Progenitor cell of endocrine pancreas (in vitro differentiated cells): ENCODE results near the gene CCHCR1. TPM values are rescaled to one million over a fixed set of nuclear protein-coding genes. Genes with fewer than 3 reads are reported as not detected.

Source experiments
- DNase-seq: peaks from one replicate; pipeline ENCODE4 v3.0.0; 2021; ENCODE audit warnings: low spot score; ENCODE audit not compliant: unreplicated experiment
- H3K27ac Mint-ChIP-seq: 2 replicates; pipeline ENCODE4 v1.8.0; 2021; ENCODE audit warnings: mild to moderate bottlenecking, moderate library complexity, mixed read lengths
- H3K27me3 Mint-ChIP-seq: 2 replicates; pipeline ENCODE4 v1.8.0; 2021; ENCODE audit warnings: mixed read lengths
- H3K36me3 Mint-ChIP-seq: 2 replicates; pipeline ENCODE4 v1.8.0; 2022; ENCODE audit warnings: mixed read lengths; ENCODE audit not compliant: insufficient read depth
- H3K4me1 Mint-ChIP-seq: 2 replicates; pipeline ENCODE4 v1.8.0; 2021; ENCODE audit warnings: low read depth, mixed read lengths
- H3K4me3 Mint-ChIP-seq: 2 replicates; pipeline ENCODE4 v1.8.0; 2021; ENCODE audit warnings: low read depth, mild to moderate bottlenecking, moderate library complexity, mixed read lengths
- H3K9me3 Mint-ChIP-seq: 2 replicates; pipeline ENCODE4 v1.8.0; 2021; ENCODE audit warnings: low read depth, mixed read lengths
- CTCF ChIP-seq: fragments of 200-600 bp; sonication (generic); IDR thresholded peaks from one replicate; pipeline ENCODE4 v1.5.0; 2021; ENCODE audit warnings: antibody characterized with exemption, mild to moderate bottlenecking; ENCODE audit not compliant: unreplicated experiment
- total RNA-seq: library from RNA; stranded (reverse); gene quantifications from 2 replicates; pipeline ENCODE4 v1.2.1, GENCODE V29; 2021

Gene CCHCR1
- total RNA-seq, 1 donor from 2014 or later = 47.2 TPM

GRCh38 chr6:31158140-31158862, 699 bp upstream of the CCHCR1 start, which contains the start of gene TCF19:
TCF19 (plus strand) TSS chr6:31158589; CDS start chr6:31159470, 881 bp downstream.
- peak; percentile 95 for DNase-seq
- Mint-ChIP-seq H3K4me1 (peaks cover 12% of the 10 kb centered on the region), H3K9me3 (no peaks in the 10 kb centered on the region), H3K27me3 (peaks cover 10% of the 10 kb centered on the region), H3K36me3 (peaks cover 5% of the 10 kb centered on the region), H3K27ac (peak within 1 kb of the TSS; percentile 90), H3K4me3 (peak within 1 kb of the TSS; percentile 79)
- TF ChIP-seq CTCF = no peak

GRCh38 chr6:31156641-31157040, 961 bp downstream of the CCHCR1 start:
- peaks cover 5% of the 10 kb centered on the region for H3K36me3 Mint-ChIP-seq
- H3K9me3 Mint-ChIP-seq = no peaks in the 10 kb centered on the region
- peaks cover 12% of the 10 kb centered on the region for H3K4me1 Mint-ChIP-seq
- no peak for DNase-seq
- no peak overlapping the region for H3K27ac Mint-ChIP-seq
- peak overlapping the region; percentile 79 for H3K4me3 Mint-ChIP-seq
- no peak for TF ChIP-seq CTCF
- peaks cover 10% of the 10 kb centered on the region for H3K27me3 Mint-ChIP-seq

GRCh38 chr6:31154436-31154835, 3.2 kb downstream of the CCHCR1 start:
- H3K4me1 Mint-ChIP-seq = peaks cover 12% of the 10 kb centered on the region
- no peaks in the 10 kb centered on the region for H3K9me3 Mint-ChIP-seq
- no peak overlapping the region for H3K4me3 Mint-ChIP-seq
- peaks cover 7% of the 10 kb centered on the region for H3K27me3 Mint-ChIP-seq
- TF ChIP-seq CTCF = no peak
- H3K36me3 Mint-ChIP-seq = peaks cover 13% of the 10 kb centered on the region
- no peak for DNase-seq
- no peak overlapping the region for H3K27ac Mint-ChIP-seq

- no peak for DNase-seq
- H3K36me3 Mint-ChIP-seq = peaks cover 13% of the 10 kb centered on the region
- H3K4me1 Mint-ChIP-seq = peaks cover 3% of the 10 kb centered on the region
- no peaks in the 10 kb centered on the region for H3K27me3 Mint-ChIP-seq
- H3K4me3 Mint-ChIP-seq = no peak overlapping the region
- no peak for TF ChIP-seq CTCF
- H3K27ac Mint-ChIP-seq = no peak overlapping the region
- no peaks in the 10 kb centered on the region for H3K9me3 Mint-ChIP-seq
Observed at GRCh38 chr6:31152781-31153180, 4.8 kb downstream of the CCHCR1 start.

GRCh38 chr6:31149827-31150447, 7.7 kb downstream of the CCHCR1 start:
- no peaks in the 10 kb centered on the region for H3K9me3 Mint-ChIP-seq
- H3K4me3 Mint-ChIP-seq = no peak overlapping the region
- no peaks in the 10 kb centered on the region for H3K4me1 Mint-ChIP-seq
- no peaks in the 10 kb centered on the region for H3K27me3 Mint-ChIP-seq
- no peak for TF ChIP-seq CTCF
- H3K36me3 Mint-ChIP-seq = peaks cover 12% of the 10 kb centered on the region
- no peak for DNase-seq
- no peak overlapping the region for H3K27ac Mint-ChIP-seq
